SK-N-SH treated with all-trans-retinoic acid at 6 μM for 48 hours (cell line): ENCODE results near the gene PIM1.
"Not testable (repeated sequence)": the region's sequence is repeated elsewhere in the genome, so short reads cannot be mapped to it uniquely, and the experiment has no call there.

Source experiments
- ATAC-seq: fragments of 200-7000 bp; cut with Tn5 transposase; 3 replicates; pipeline ENCODE4 v1.9.1; 2020; ENCODE audit warnings: mild to moderate bottlenecking, moderate library complexity
- ARNTL ChIP-seq: fragments of 450-650 bp; formaldehyde crosslinking; IDR thresholded peaks from 2 replicates; pipeline ENCODE4 v1.5.0; 2020; ENCODE audit warnings: low read depth, mild to moderate bottlenecking, moderate library complexity, borderline replicate concordance
- BACH2 ChIP-seq: fragments of 250-450 bp; sonication (Bioruptor Pico); IDR thresholded peaks from 2 replicates; pipeline ENCODE4 v1.9.0; 2021; ENCODE audit warnings: mild to moderate bottlenecking, borderline replicate concordance
- CSRNP3 ChIP-seq: fragments of 250-450 bp; sonication (Bioruptor Pico); IDR thresholded peaks from 2 replicates; pipeline ENCODE4 v1.5.1; 2021; ENCODE audit warnings: mild to moderate bottlenecking, moderate library complexity
- ESRRG ChIP-seq: fragments of 250-450 bp; sonication (Bioruptor Pico); IDR thresholded peaks from 2 replicates; pipeline ENCODE4 v1.6.1; 2021; ENCODE audit warnings: mild to moderate bottlenecking
- GLIS3 ChIP-seq: fragments of 250-450 bp; sonication (Bioruptor Pico); IDR thresholded peaks from 2 replicates; pipeline ENCODE4 v1.5.0; 2020; ENCODE audit warnings: mild to moderate bottlenecking, moderate library complexity
- ISL1 ChIP-seq: fragments of 250-450 bp; sonication (Bioruptor Pico); IDR thresholded peaks from 2 replicates; pipeline ENCODE4 v2.1.2; 2022; ENCODE audit warnings: mild to moderate bottlenecking, moderate library complexity
- PATZ1 ChIP-seq: fragments of 250-450 bp; sonication (Bioruptor Pico); IDR thresholded peaks from 2 replicates; pipeline ENCODE4 v1.8.0; 2020; ENCODE audit warnings: mild to moderate bottlenecking, moderate library complexity, borderline replicate concordance
- POU6F1 ChIP-seq: fragments of 250-450 bp; sonication (Bioruptor Pico); IDR thresholded peaks from 2 replicates; pipeline ENCODE4 v1.8.0; 2021; ENCODE audit warnings: low read depth, mild to moderate bottlenecking, moderate library complexity, borderline replicate concordance
- PPARA ChIP-seq: fragments of 250-450 bp; sonication (Bioruptor Pico); IDR thresholded peaks from 2 replicates; pipeline ENCODE4 v1.5.0; 2020; ENCODE audit warnings: mild to moderate bottlenecking, borderline replicate concordance
- RARB ChIP-seq: fragments of 250-450 bp; sonication (Bioruptor Pico); IDR thresholded peaks from 2 replicates; pipeline ENCODE4 v1.8.0; 2021; ENCODE audit warnings: mild to moderate bottlenecking, moderate library complexity
- SNAI2 ChIP-seq: fragments of 250-450 bp; sonication (Bioruptor Pico); IDR thresholded peaks from 2 replicates; pipeline ENCODE4 v1.5.0; 2020; ENCODE audit warnings: mild to moderate bottlenecking, moderate library complexity
- TOX ChIP-seq: fragments of 250-450 bp; sonication (Bioruptor Pico); IDR thresholded peaks from 2 replicates; pipeline ENCODE4 v1.8.0; 2021; ENCODE audit warnings: mild to moderate bottlenecking, moderate library complexity, borderline replicate concordance
- TSHZ2 ChIP-seq: fragments of 250-450 bp; sonication (Bioruptor Pico); IDR thresholded peaks from 2 replicates; pipeline ENCODE4 v1.5.0; 2020; ENCODE audit warnings: mild to moderate bottlenecking, moderate library complexity
- ZC3H10 ChIP-seq: fragments of 250-450 bp; sonication (Bioruptor Pico); IDR thresholded peaks from 2 replicates; pipeline ENCODE4 v1.5.1; 2021; ENCODE audit warnings: mild to moderate bottlenecking, moderate library complexity
- ZFP3 ChIP-seq: fragments of 250-450 bp; sonication (Bioruptor Pico); IDR thresholded peaks from 2 replicates; pipeline ENCODE4 v1.5.0; 2020; ENCODE audit warnings: mild to moderate bottlenecking, moderate library complexity
- ZFP30 ChIP-seq: fragments of 450-650 bp; formaldehyde crosslinking; IDR thresholded peaks from 2 replicates; pipeline ENCODE4 v1.5.0; 2022; ENCODE audit warnings: mild to moderate bottlenecking, moderate library complexity
- ZNF70 ChIP-seq: fragments of 450-650 bp; formaldehyde crosslinking; IDR thresholded peaks from 2 replicates; pipeline ENCODE4 v1.5.0; 2020; ENCODE audit warnings: mild to moderate bottlenecking, moderate library complexity
- ZNF8 ChIP-seq: fragments of 450-650 bp; formaldehyde crosslinking; IDR thresholded peaks from 2 replicates; pipeline ENCODE4 v1.5.0; 2020; ENCODE audit warnings: mild to moderate bottlenecking, moderate library complexity

The PIM1 gene

GRCh38 chr6:37177935-37178517 is 8.1 kb downstream of the PIM1 start:
- ATAC-seq = peak; percentile 9; the same call in 1 of the 3 replicates
- TF ChIP-seq POU6F1 (no peak), TOX (CRISPR knock-in tag) (no peak), CSRNP3 (CRISPR knock-in tag) (no peak)

GRCh38 chr6:37180075-37180474 is 10.1 kb downstream of the PIM1 start:
- TF ChIP-seq ISL1 (CRISPR knock-in tag) (no peak), ESRRG (CRISPR knock-in tag) (no peak), ARNTL (CRISPR knock-in tag) (no peak), POU6F1 (no peak), ZNF70 (no peak), PPARA (no peak), BACH2 (CRISPR knock-in tag) (no peak), TSHZ2 (CRISPR knock-in tag) (no peak), ZFP30 (CRISPR knock-in tag) (no peak), ZNF8 (CRISPR knock-in tag) (no peak), PATZ1 (CRISPR knock-in tag) (no peak), SNAI2 (no peak), TOX (CRISPR knock-in tag) (no peak), CSRNP3 (CRISPR knock-in tag) (no peak), GLIS3 (CRISPR knock-in tag) (no peak), ZFP3 (no peak), ZC3H10 (CRISPR knock-in tag) (no peak), RARB (no peak)
- TF ChIP-seq, all 23 proteins: peak for 0
- no peak for ATAC-seq

- not testable (repeated sequence) for ATAC-seq
Measured at GRCh38 chr6:37180610-37181009, 10.7 kb downstream of the PIM1 start.
